Stimulated activated memory B cell treated with anti-CD40 and anti-IgM and Interleukin-4, amounts not matched to agents 10 μg/mL and 1 μg/mL and 100 μg/mL, for 72 hours (primary cell): ENCODE measurements around the gene POU2AF2.
"Not testable (repeated sequence)": the region's sequence is repeated elsewhere in the genome, so short reads cannot be mapped to it uniquely, and the experiment has no call there.

Experiments
- ATAC-seq: fragments of 150-1000 bp; cut with Tn5 transposase; 2 replicates; pipeline ENCODE4 v1.10.0; 2021
- H3K27ac Mint-ChIP-seq: one replicate; pipeline ENCODE4 v1.8.0; 2022; ENCODE audit warnings: mild to moderate bottlenecking, mixed read lengths
- H3K27me3 Mint-ChIP-seq: one replicate; pipeline ENCODE4 v1.8.0; 2022; ENCODE audit warnings: mixed read lengths
- H3K36me3 Mint-ChIP-seq: one replicate; pipeline ENCODE4 v1.8.0; 2022; ENCODE audit warnings: mixed read lengths
- H3K4me1 Mint-ChIP-seq: one replicate; pipeline ENCODE4 v1.8.0; 2022; ENCODE audit warnings: mixed read lengths
- H3K4me3 Mint-ChIP-seq: one replicate; pipeline ENCODE4 v1.8.0; 2022; ENCODE audit warnings: mild to moderate bottlenecking, moderate library complexity, mixed read lengths
- H3K9me3 Mint-ChIP-seq: one replicate; pipeline ENCODE4 v1.8.0; 2022; ENCODE audit warnings: mixed read lengths

Gene POU2AF2

DNA sequence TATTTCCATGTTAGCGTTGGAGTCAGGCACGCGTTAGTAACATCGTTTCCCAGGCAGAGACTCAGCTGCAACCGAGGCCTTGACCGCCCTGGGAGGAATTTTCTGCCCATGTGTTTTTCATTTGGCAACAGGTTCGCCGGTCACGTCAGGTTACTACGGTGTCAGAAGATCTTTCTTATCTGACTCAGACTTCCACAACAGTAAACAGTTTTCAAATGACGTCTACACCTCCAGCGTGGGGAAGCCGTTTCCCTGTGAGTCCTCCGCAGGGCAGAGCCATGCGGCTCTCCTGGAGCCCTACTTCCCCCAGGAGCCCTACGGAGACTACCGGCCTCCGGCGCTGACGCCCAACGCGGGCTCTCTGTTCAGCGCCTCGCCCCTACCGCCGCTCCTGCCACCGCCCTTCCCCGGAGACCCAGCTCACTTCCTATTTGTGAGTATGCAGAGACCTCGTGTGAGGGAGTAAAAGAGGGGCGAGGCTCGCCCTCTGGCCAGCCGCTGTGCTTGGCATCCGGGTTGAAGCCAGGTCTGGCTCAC, 38.5 kb downstream of the POU2AF2 start:
- H3K9me3 Mint-ChIP-seq, result no peaks in the 10 kb centered on the region
- peak; percentile 43 for ATAC-seq
- peak overlapping the region; percentile 69 for H3K4me3 Mint-ChIP-seq
- H3K4me1 Mint-ChIP-seq, result peaks cover 7% of the 10 kb centered on the region
- H3K27ac Mint-ChIP-seq, result peak overlapping the region; percentile 63
- no peaks in the 10 kb centered on the region for H3K36me3 Mint-ChIP-seq
- no peaks in the 10 kb centered on the region for H3K27me3 Mint-ChIP-seq

- H3K36me3 Mint-ChIP-seq, result no peaks in the 10 kb centered on the region
- H3K4me1 Mint-ChIP-seq, result peaks cover 7% of the 10 kb centered on the region
- no peak overlapping the region for H3K4me3 Mint-ChIP-seq
- H3K27me3 Mint-ChIP-seq, result no peaks in the 10 kb centered on the region
- ATAC-seq, result no peak
- H3K27ac Mint-ChIP-seq, result peak overlapping the region; percentile 63
- no peaks in the 10 kb centered on the region for H3K9me3 Mint-ChIP-seq
Measured at GRCh38 chr11:111285189-111286091, 39.9 kb downstream of the POU2AF2 start.

DNA sequence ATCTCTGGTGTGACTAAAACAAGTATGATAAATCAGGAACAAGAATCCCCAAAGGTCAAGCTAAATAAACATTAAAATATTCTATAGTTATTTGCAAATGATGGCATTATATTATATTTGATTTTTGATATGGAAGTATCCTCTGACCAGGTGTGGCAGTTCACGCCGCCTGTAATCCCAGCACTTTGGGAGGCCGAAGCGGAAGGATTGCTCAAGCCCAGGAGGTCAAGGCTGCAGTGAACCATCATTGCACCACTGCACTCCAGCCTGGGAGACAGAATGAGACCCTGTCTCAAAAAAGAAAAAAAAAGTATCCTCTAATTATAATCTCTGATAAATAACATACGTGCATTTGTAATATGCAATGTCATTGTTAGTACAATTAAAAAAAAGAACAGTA, 46.2 kb downstream of the POU2AF2 start:
- Mint-ChIP-seq H3K27ac (no peak overlapping the region), H3K4me1 (no peaks in the 10 kb centered on the region), H3K36me3 (no peaks in the 10 kb centered on the region)

GRCh38 chr11:111292408-111292807, 46.9 kb downstream of the POU2AF2 start:
- ATAC-seq, H3K9me3 Mint-ChIP-seq, H3K27me3 Mint-ChIP-seq, H3K36me3 Mint-ChIP-seq, H3K4me1 Mint-ChIP-seq, H3K27ac Mint-ChIP-seq, H3K4me3 Mint-ChIP-seq: not testable (repeated sequence)

More for the DNA sequence above, 46.2 kb downstream of the POU2AF2 start:
- no peaks in the 10 kb centered on the region for H3K9me3 Mint-ChIP-seq
- no peak overlapping the region for H3K4me3 Mint-ChIP-seq
- ATAC-seq, result no peak
- no peaks in the 10 kb centered on the region for H3K27me3 Mint-ChIP-seq

DNA sequence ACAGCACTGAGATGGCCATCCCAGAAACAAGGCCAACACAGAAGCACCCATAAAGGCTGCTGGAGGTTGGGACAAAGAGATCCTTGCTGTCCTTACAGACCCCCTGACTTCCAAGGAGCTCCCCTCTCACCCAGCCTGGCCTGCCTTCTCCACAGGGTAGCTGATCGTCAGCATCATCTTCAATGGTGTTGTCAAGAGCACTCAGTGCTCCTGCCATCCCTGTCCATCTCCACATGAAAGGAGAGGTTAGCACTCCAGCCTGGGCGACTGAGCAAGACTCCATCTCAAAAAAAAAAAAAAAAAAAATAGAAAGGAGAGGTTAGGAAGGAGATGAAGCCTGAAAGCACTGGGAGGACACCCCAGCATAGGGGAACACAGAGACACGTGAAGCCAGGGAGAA, 50.7 kb downstream of the POU2AF2 start:
- Mint-ChIP-seq H3K9me3 (no peaks in the 10 kb centered on the region), H3K27ac (no peak overlapping the region), H3K36me3 (no peaks in the 10 kb centered on the region), H3K4me3 (no peak overlapping the region), H3K4me1 (peaks cover 17% of the 10 kb centered on the region), H3K27me3 (peaks cover 13% of the 10 kb centered on the region)
- ATAC-seq, result no peak

GRCh38 chr11:111297696-111298095, 52.2 kb downstream of the POU2AF2 start:
- Mint-ChIP-seq H3K4me1 (peaks cover 22% of the 10 kb centered on the region), H3K4me3 (peak overlapping the region; percentile 50), H3K27me3 (peaks cover 13% of the 10 kb centered on the region), H3K36me3 (no peaks in the 10 kb centered on the region), H3K9me3 (no peaks in the 10 kb centered on the region), H3K27ac (no peak overlapping the region)
- no peak for ATAC-seq

DNA sequence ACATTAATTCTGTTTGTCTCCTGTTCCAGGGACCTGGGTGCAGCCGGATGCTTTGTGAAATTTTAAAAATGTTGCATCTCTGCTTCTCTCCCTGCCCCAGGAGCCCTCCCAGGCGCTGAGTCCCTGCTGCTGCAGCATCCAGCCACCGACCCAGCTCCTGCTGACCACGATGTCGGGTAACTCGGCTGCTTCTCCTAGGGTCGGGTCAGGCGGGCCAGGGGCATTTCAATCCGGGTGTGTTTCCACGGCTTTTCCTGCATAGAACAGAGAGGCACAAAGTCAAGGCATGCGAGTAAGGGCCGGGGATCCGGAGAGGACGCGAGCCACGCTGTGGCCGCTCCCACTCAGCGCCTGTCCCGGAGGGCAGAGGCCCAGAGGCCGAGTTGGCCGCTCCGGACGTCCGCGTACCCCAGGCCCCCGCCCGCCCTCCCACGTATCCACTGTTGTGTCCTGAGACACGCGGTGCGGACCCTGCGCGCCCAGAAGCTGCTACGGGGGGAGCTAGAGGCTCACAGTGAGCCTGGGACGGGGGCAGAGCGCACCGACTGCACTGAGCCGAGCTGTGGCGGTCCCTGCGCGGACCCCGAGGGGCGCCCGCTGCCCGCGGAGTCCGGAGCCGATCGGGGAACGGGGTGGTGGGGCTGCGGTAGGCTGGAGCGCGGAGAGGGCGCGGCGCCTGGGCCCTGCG, 53.0 kb downstream of the POU2AF2 start, which contains the start of gene POU2AF3:
Gene POU2AF3 (plus strand): TSS at position 134 of the 688 bp plus-strand sequence. CDS start 36 bp downstream, at position 170.
- H3K27ac Mint-ChIP-seq, result peak within 1 kb of the TSS; percentile 42
- peaks cover 13% of the 10 kb centered on the region for H3K27me3 Mint-ChIP-seq
- H3K4me3 Mint-ChIP-seq, result peak within 1 kb of the TSS; percentile 78
- ATAC-seq, result peak; percentile 67
- no peaks in the 10 kb centered on the region for H3K9me3 Mint-ChIP-seq
- H3K36me3 Mint-ChIP-seq, result no peaks in the 10 kb centered on the region
- H3K4me1 Mint-ChIP-seq, result peaks cover 29% of the 10 kb centered on the region

GRCh38 chr11:111299101-111300026, 53.8 kb downstream of the POU2AF2 start:
- Mint-ChIP-seq H3K4me3 (peak overlapping the region; percentile 72), H3K36me3 (no peaks in the 10 kb centered on the region), H3K4me1 (peaks cover 29% of the 10 kb centered on the region), H3K27ac (peak overlapping the region; percentile 42), H3K27me3 (peaks cover 13% of the 10 kb centered on the region), H3K9me3 (no peaks in the 10 kb centered on the region)
- ATAC-seq, result peak; percentile 73

DNA sequence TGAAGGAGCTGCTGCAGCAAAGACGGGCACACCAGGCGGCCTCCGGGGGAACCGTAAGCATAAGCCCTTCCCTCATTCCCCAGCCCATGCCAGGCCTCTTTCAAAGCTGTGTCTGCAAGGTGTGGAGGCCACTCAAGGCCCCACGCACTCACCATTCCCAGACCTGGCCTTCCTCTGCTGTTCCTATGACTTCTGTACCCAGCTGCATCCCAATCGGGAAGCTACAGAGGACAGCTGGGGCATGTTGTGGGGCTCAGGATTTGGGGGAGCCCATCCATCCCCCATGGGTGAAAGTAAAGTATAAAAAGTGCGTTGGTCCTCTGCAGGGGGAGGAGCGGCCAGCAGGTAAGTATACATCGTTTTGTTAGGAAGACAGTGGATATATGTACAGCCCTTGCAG, 55.0 kb downstream of the POU2AF2 start:
- Mint-ChIP-seq H3K27ac (no peak overlapping the region), H3K27me3 (peaks cover 13% of the 10 kb centered on the region), H3K4me3 (no peak overlapping the region), H3K36me3 (no peaks in the 10 kb centered on the region), H3K9me3 (no peaks in the 10 kb centered on the region), H3K4me1 (peaks cover 29% of the 10 kb centered on the region)
- ATAC-seq, result no peak

- ATAC-seq, result peak; percentile 54
- H3K36me3 Mint-ChIP-seq, result no peaks in the 10 kb centered on the region
- H3K27me3 Mint-ChIP-seq, result peaks cover 13% of the 10 kb centered on the region
- H3K9me3 Mint-ChIP-seq, result no peaks in the 10 kb centered on the region
- peaks cover 29% of the 10 kb centered on the region for H3K4me1 Mint-ChIP-seq
- H3K27ac Mint-ChIP-seq, result no peak overlapping the region
- H3K4me3 Mint-ChIP-seq, result no peak overlapping the region
Measured at GRCh38 chr11:111301004-111301841, 55.7 kb downstream of the POU2AF2 start.

- H3K9me3 Mint-ChIP-seq, result no peaks in the 10 kb centered on the region
- H3K36me3 Mint-ChIP-seq, result no peaks in the 10 kb centered on the region
- H3K27ac Mint-ChIP-seq, result no peak overlapping the region
- H3K4me1 Mint-ChIP-seq, result peaks cover 29% of the 10 kb centered on the region
- peaks cover 13% of the 10 kb centered on the region for H3K27me3 Mint-ChIP-seq
- ATAC-seq, result no peak
- H3K4me3 Mint-ChIP-seq, result no peak overlapping the region
Measured at GRCh38 chr11:111301842-111302118, 56.3 kb downstream of the POU2AF2 start.

GRCh38 chr11:111302298-111302697, 56.8 kb downstream of the POU2AF2 start:
- H3K4me1 Mint-ChIP-seq, result peaks cover 29% of the 10 kb centered on the region
- H3K9me3 Mint-ChIP-seq, result no peaks in the 10 kb centered on the region
- H3K36me3 Mint-ChIP-seq, result no peaks in the 10 kb centered on the region
- peaks cover 9% of the 10 kb centered on the region for H3K27me3 Mint-ChIP-seq
- no peak overlapping the region for H3K4me3 Mint-ChIP-seq
- ATAC-seq, result no peak
- H3K27ac Mint-ChIP-seq, result no peak overlapping the region

GRCh38 chr11:111303461-111303860, 57.9 kb downstream of the POU2AF2 start:
- Mint-ChIP-seq H3K9me3 (no peaks in the 10 kb centered on the region), H3K27ac (no peak overlapping the region), H3K27me3 (peaks cover 8% of the 10 kb centered on the region), H3K4me3 (no peak overlapping the region), H3K4me1 (peaks cover 29% of the 10 kb centered on the region), H3K36me3 (peaks cover 5% of the 10 kb centered on the region)
- no peak for ATAC-seq

- no peak for ATAC-seq
- no peak overlapping the region for H3K4me3 Mint-ChIP-seq
- H3K27ac Mint-ChIP-seq, result no peak overlapping the region
- H3K27me3 Mint-ChIP-seq, result peaks cover 8% of the 10 kb centered on the region
- H3K4me1 Mint-ChIP-seq, result peaks cover 21% of the 10 kb centered on the region
- H3K9me3 Mint-ChIP-seq, result no peaks in the 10 kb centered on the region
- peaks cover 5% of the 10 kb centered on the region for H3K36me3 Mint-ChIP-seq
Measured at GRCh38 chr11:111305162-111305802, 59.8 kb downstream of the POU2AF2 start.
